GM13977 (cell line): ENCODE data around the gene GRID2.
A peak's percentile ranks its signal among the peaks of the same experiment; 100 is the strongest.
"Not testable (repeated sequence)": the region's sequence is repeated elsewhere in the genome, so short reads cannot be mapped to it uniquely, and the experiment has no call there.

ENCODE experiments used
- DNase-seq: peaks from one replicate; pipeline ENCODE4 v3.0.0; 2012; ENCODE audit warnings: low spot score
- in situ Hi-C: fragments of 300-500 bp; cut with MboI; formaldehyde crosslinking; loops from one replicate; pipeline ENCODE4 v1.12.0; 2022; ENCODE audit warnings: low sequenced_read_pairs, low pct_unique_long_range_greater_than_20kb, mixed read lengths, inconsistent platforms; ENCODE audit not compliant: unreplicated experiment
- TF ChIP-seq, protein P1 (sequence below): IDR thresholded peaks from 2 replicates; pipeline ENCODE4 v1.5.1; 2012; ENCODE audit warnings: mild to moderate bottlenecking, control low read depth; ENCODE audit not compliant: insufficient read depth; ENCODE audit errors: extremely low read depth, missing control alignments

The GRID2 gene

DNA sequence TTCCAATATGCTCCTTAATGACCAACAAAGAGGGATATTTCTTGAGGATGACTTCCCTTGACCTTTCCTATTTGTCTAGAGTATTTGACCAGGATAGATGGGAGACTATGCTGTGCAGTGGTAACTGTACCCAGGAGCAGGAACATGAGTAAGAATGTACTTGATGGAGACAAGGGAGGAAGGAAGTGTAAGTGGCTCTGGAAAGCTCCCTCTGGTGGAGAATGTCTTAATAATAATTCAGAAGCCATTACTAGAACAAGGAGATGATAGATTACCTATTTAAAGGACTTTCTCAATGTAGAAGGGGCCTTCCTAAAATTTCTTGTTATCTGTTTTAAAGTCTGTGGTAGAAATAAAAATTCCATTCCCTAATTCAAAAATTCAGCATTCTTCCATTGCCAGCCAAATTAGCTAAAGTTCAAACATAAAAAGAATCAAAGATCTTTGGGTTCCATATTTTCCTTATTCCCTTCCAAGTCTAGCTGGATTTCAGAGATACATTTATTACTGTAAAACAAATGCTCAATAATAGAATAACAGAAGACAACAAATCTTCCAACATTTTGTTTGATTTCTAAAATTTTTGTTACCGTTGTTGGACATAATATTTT, 83.8 kb downstream of the GRID2 start:
- TF ChIP-seq, protein P1, sequence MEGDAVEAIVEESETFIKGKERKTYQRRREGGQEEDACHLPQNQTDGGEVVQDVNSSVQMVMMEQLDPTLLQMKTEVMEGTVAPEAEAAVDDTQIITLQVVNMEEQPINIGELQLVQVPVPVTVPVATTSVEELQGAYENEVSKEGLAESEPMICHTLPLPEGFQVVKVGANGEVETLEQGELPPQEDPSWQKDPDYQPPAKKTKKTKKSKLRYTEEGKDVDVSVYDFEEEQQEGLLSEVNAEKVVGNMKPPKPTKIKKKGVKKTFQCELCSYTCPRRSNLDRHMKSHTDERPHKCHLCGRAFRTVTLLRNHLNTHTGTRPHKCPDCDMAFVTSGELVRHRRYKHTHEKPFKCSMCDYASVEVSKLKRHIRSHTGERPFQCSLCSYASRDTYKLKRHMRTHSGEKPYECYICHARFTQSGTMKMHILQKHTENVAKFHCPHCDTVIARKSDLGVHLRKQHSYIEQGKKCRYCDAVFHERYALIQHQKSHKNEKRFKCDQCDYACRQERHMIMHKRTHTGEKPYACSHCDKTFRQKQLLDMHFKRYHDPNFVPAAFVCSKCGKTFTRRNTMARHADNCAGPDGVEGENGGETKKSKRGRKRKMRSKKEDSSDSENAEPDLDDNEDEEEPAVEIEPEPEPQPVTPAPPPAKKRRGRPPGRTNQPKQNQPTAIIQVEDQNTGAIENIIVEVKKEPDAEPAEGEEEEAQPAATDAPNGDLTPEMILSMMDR: peak; percentile 49
- in situ Hi-C loops: no loop called here
- peak; percentile 9 for DNase-seq

DNA sequence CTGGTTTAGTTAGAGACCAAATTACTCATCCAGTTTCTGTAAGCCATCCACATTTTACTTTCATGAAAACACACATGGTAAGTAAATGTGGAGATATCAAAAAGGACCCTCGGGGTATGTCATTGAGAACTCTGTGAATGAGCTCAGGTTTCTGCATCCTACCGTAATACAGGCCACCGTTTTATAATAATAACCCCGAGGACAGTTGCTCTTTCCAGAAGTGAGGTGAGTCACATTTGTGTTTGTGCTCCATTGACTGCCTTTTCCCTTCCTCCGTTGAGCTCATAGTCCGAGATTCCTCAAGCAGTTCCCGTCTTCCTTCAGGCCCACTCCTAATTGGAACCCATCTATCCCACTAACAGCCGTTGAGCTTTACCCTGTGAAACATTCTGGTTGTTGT, 95.3 kb downstream of the GRID2 start:
- DNase-seq: no peak
- TF ChIP-seq, protein P1: no peak
- in situ Hi-C loops: no loop called here

DNA sequence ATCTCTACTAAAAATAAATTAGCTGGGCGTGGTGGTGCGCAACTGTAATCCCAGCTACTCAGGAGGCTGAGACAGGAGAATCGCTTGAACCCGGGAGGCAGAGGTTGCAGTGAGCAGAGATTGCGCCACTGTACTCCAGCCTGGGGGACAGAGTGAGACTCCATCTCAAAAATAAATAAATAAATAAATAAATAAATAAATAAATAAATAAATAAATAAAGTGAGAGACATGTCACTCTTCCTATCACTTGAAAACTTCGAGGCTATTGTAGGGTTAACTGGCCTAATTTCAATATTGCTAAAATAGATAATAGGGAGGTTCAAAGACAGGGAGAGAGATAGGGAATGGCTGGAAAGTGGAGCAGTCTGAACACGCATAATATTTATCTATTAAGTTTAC, 99.8 kb downstream of the GRID2 start:
- DNase-seq, in situ Hi-C loops: not testable (repeated sequence)

DNA sequence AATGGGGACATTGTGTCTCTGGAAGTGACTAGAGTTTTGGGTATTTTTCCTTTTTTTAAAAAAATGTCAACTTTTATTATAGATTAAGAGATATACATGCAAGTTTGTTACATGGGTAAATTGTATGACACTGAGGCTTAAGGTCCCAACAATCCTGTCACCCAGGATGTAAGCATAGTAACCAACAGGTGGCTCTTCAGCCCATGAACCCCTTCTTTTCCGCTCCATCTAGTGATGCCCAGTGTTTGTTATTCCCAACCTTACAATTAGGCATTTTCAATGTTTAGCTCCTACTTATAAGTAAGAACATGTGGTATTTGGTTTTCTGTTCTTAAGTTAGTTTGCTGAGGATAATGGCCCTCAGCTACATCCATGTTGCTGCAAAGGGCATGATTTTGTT, 102.7 kb downstream of the GRID2 start:
- no peak for DNase-seq
- in situ Hi-C loops: no loop called here
- TF ChIP-seq, protein P1: no peak

DNA sequence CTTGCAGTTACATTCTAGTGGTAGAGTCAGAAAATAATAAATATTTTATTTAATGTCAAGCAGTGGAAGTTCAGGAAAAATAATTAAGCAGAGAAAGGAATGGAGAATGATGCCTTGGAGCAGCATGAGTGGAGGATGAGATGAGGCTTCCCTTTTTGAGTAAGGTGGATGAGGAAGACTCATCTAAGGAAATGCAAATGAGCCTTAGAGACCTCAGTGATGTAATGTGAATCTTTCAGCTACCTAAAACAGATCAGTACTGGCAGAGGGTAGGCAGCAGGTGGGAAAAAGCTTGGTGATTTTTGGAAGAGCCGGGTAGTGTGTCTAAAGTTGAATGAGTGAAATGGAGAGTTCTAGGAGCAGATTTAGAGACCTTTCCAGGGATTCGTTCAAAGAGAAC, 118.2 kb downstream of the GRID2 start:
- in situ Hi-C loops: no loop called here
- TF ChIP-seq, protein P1: no peak
- no peak for DNase-seq

DNA sequence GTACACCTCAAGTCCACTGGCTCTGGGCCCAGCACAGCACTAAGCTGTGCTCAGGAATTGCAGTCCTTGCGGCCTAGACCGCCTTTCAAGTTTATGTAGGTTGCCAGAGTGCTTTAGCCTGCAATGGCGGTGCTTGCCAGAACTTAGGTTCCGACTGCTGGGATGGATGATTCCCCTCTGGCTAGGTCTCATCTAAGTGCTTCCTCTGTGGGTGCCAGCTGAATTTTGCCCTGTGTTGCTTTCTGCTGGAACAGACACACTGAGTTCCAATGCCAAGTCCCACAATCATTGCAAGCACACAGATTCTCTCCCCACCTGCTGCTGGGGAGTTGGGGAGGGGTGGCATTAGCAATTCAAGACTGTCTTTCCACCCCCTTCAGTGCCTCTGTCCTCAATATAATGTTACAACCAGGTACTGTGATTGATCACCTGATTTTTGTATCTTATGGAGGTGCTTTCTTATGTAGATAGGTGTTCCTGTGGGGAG, 129.5 kb downstream of the GRID2 start:
- in situ Hi-C loops: no loop called here
- DNase-seq: no peak
- TF ChIP-seq, protein P1: no peak

DNA sequence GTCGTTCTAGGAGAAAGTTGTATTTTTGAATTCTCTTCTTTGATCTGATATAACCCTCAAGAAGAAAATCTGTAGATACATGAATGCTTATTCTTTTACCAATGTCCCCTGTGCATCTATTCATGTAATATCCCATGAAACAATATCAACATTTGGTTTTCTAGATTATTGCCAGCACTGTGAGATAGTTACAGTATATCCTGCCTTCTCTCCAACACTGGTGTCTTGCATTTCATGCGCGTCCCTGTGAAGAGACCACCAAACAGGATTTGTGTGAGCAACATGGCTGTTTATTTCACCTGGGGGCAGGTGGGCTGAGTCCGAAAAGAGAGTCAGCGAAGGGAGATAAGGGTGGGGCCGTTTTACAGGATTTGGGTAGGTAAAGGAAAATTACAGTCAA, 135.0 kb downstream of the GRID2 start:
- in situ Hi-C loops, DNase-seq: not testable (repeated sequence)

DNA sequence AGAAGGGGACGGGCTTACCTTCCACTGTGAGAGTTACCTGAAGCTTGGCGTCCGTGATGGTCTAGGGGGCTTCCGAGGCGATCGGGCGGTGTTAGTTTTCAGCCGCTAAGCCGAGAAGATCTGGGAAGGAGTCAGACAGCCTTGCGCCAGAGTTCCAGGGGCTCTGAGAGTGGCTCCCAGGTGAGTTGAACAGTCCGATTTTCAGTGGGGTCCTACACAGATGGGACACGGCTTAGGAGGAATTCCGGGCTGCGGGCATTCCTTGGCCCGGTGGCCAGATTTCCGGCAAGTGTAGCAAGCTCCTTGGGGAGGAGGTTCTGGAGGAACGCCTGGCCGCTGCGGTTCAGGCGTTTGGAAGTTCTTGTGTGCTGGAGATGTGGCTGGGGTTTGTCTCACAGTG, 138.4 kb downstream of the GRID2 start:
- in situ Hi-C loops, DNase-seq: not testable (repeated sequence)

DNA sequence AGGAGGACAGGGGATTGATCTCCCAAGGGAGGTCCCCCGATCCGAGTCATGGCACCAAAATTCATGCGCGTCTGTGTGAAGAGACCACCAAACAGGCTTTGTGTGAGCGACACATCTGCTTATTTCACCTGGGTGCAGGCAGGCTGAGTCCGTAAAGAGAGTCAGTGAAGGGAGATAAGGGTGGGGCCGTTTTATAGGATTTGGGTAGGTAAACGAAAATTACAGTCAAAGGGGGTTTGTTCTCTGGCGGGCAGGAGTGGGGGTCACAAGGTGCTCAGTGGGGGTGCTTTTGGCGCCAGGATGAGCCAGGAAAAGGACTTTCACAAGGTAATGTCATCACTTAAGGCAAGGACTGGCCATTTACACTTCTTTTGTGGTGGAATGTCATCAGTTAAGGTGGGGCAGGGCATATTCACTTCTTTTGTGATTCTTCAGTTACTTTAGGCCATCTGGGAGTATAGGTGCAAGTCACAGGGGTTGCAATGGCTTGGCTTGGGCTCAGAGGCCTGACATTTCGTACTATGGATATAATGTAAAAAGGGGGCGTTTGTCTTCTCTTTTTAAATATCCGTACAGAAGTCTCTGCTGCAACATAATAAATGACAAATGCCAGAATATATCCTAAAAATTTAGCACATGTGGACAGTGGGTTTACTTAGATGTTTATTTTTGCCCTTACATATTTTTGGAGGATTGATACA, 140.5 kb downstream of the GRID2 start:
- in situ Hi-C loops, DNase-seq: not testable (repeated sequence)
